ENCODE data around the gene PLA2G5. TPM values are rescaled to one million over a fixed set of nuclear protein-coding genes. Genes with fewer than 3 reads are reported as not detected.
"Not testable (repeated sequence)": the region's sequence is repeated elsewhere in the genome, so short reads cannot be mapped to it uniquely, and the experiment has no call there.

Gene PLA2G5
- total RNA-seq, 1 donor from 2014 or later: not detected

DNA sequence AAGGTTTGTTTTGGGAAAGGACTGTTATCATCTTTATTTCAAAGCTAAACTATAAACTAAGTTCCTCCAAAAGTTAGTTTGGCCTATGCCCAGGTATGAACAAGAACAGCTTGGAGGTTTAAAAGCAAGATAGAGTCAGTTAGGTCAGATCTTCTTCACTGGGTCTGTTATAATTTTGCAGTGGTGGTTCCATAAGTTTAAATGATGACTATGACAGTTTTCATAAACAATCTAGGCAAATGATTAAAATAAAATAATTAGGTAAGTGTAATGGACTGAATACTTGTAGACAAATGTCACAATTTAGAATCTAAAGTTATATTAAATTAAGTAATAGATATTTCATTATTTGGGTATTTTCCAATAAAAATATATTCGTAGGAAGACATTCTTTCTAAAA lies 21.4 kb upstream of the PLA2G5 start:
- H3K4me1 ChIP-seq (ENCODE audit: insufficient read depth, low read length): no peaks in the 10 kb centered on the region
- H3K4me3 ChIP-seq (ENCODE audit: insufficient read depth, low read depth, low read length): no peak overlapping the region
- H3K9ac ChIP-seq (ENCODE audit: low read length): no peak overlapping the region
- H2AFZ ChIP-seq (ENCODE audit: low read depth, low read length): no peak overlapping the region
- FAIRE-seq (no peak), DNase-seq (ENCODE audit: low read depth) (no peak)
- no peaks in the 10 kb centered on the region for H3K36me3 ChIP-seq (ENCODE audit: insufficient read depth, low read length)
- H4K20me1 ChIP-seq (ENCODE audit: insufficient read depth, low read length): no peaks in the 10 kb centered on the region
- peaks cover 6% of the 10 kb centered on the region for H3K27me3 Mint-ChIP-seq (ENCODE audit: low read depth, unreplicated experiment)
- H3K36me3 Mint-ChIP-seq (ENCODE audit: low read depth, unreplicated experiment): no peaks in the 10 kb centered on the region
- H3K4me1 Mint-ChIP-seq (ENCODE audit: low read depth, unreplicated experiment): peaks cover 6% of the 10 kb centered on the region
- H3K4me3 Mint-ChIP-seq (ENCODE audit: unreplicated experiment): no peak overlapping the region
- H3K27ac Mint-ChIP-seq (ENCODE audit: unreplicated experiment): no peak overlapping the region
- H3K9me3 ChIP-seq (ENCODE audit: insufficient read depth, low read depth, low read length): no peaks in the 10 kb centered on the region
- H3K4me2 ChIP-seq (ENCODE audit: low read length): no peak overlapping the region
- no peaks in the 10 kb centered on the region for H3K79me2 ChIP-seq (ENCODE audit: insufficient read depth, low read length)
- peaks cover 8% of the 10 kb centered on the region for H3K9me3 Mint-ChIP-seq (ENCODE audit: unreplicated experiment)
- peaks cover 5% of the 10 kb centered on the region for H3K27me3 ChIP-seq (ENCODE audit: insufficient read depth, low read length)
- H3K27ac ChIP-seq (ENCODE audit: low read depth, low read length): no peak overlapping the region
- TF ChIP-seq EZH2 (IDR thresholded peaks at IDR 0.05; ENCODE audit: insufficient read depth, low read length): no peak
- TF ChIP-seq, protein P1, sequence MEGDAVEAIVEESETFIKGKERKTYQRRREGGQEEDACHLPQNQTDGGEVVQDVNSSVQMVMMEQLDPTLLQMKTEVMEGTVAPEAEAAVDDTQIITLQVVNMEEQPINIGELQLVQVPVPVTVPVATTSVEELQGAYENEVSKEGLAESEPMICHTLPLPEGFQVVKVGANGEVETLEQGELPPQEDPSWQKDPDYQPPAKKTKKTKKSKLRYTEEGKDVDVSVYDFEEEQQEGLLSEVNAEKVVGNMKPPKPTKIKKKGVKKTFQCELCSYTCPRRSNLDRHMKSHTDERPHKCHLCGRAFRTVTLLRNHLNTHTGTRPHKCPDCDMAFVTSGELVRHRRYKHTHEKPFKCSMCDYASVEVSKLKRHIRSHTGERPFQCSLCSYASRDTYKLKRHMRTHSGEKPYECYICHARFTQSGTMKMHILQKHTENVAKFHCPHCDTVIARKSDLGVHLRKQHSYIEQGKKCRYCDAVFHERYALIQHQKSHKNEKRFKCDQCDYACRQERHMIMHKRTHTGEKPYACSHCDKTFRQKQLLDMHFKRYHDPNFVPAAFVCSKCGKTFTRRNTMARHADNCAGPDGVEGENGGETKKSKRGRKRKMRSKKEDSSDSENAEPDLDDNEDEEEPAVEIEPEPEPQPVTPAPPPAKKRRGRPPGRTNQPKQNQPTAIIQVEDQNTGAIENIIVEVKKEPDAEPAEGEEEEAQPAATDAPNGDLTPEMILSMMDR (IDR thresholded peaks at IDR 0.05; ENCODE audit: insufficient read depth, low read depth, low read length): no peak

DNA sequence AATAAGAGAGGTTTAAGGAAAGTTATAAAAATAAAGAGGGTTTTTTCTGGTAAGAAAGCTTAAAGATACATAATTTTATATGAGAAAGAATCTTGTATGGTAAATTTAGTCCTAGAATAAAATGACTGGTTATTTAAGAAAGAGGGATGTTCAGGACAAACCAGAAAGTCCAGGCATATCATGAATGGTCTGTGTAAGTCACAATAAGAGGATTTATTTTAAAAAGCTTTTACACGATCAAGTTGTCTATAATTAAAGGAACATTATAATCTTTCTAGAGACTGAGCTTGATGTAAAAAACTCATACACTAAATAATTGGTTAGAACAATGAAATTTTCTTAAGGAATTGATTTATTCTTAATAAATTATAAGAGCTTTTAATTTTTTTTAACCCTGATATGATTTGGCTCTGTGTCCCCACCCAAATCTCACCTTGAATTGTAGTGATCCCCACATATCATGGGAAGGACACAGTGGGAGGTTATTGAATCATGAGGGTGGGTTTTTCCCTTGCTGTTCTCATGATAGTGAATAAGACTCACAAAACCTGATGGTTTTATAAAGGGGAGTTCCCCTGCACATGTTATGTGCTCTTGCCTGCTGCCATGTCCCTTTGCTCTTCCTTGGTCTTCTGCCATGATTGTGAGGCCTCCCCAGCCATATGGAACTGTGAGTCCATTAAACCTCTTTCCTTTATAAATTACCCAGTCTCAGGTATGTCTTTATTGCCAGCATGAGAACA lies 20.8 kb upstream of the PLA2G5 start:
- not testable (repeated sequence) for H3K4me1 ChIP-seq (ENCODE audit: insufficient read depth, low read length); H3K9me3 ChIP-seq (ENCODE audit: insufficient read depth, low read depth, low read length); H3K4me1 Mint-ChIP-seq (ENCODE audit: low read depth, unreplicated experiment); H3K36me3 Mint-ChIP-seq (ENCODE audit: low read depth, unreplicated experiment); H3K4me3 ChIP-seq (ENCODE audit: insufficient read depth, low read depth, low read length); H3K4me2 ChIP-seq (ENCODE audit: low read length); H3K9ac ChIP-seq (ENCODE audit: low read length); H3K36me3 ChIP-seq (ENCODE audit: insufficient read depth, low read length); H3K27me3 ChIP-seq (ENCODE audit: insufficient read depth, low read length); H3K27ac ChIP-seq (ENCODE audit: low read depth, low read length); H3K27ac Mint-ChIP-seq (ENCODE audit: unreplicated experiment); H3K27me3 Mint-ChIP-seq (ENCODE audit: low read depth, unreplicated experiment); H3K9me3 Mint-ChIP-seq (ENCODE audit: unreplicated experiment); H2AFZ ChIP-seq (ENCODE audit: low read depth, low read length); FAIRE-seq; H3K4me3 Mint-ChIP-seq (ENCODE audit: unreplicated experiment); DNase-seq (ENCODE audit: low read depth); H4K20me1 ChIP-seq (ENCODE audit: insufficient read depth, low read length); H3K79me2 ChIP-seq (ENCODE audit: insufficient read depth, low read length)

- Mint-ChIP-seq H3K9me3 (ENCODE audit: unreplicated experiment) (peaks cover 8% of the 10 kb centered on the region), H3K4me1 (ENCODE audit: low read depth, unreplicated experiment) (peaks cover 6% of the 10 kb centered on the region), H3K27me3 (ENCODE audit: low read depth, unreplicated experiment) (peaks cover 8% of the 10 kb centered on the region), H3K36me3 (ENCODE audit: low read depth, unreplicated experiment) (no peaks in the 10 kb centered on the region), H3K4me3 (ENCODE audit: unreplicated experiment) (no peak overlapping the region), H3K27ac (ENCODE audit: unreplicated experiment) (no peak overlapping the region)
- FAIRE-seq: no peak
- no peak overlapping the region for H3K4me2 ChIP-seq (ENCODE audit: low read length)
- no peak overlapping the region for H3K4me3 ChIP-seq (ENCODE audit: insufficient read depth, low read depth, low read length)
- H3K27me3 ChIP-seq (ENCODE audit: insufficient read depth, low read length): peaks cover 8% of the 10 kb centered on the region
- no peak overlapping the region for H2AFZ ChIP-seq (ENCODE audit: low read depth, low read length)
- H3K36me3 ChIP-seq (ENCODE audit: insufficient read depth, low read length): no peaks in the 10 kb centered on the region
- no peak for DNase-seq (ENCODE audit: low read depth)
- H3K79me2 ChIP-seq (ENCODE audit: insufficient read depth, low read length): no peaks in the 10 kb centered on the region
- H3K9me3 ChIP-seq (ENCODE audit: insufficient read depth, low read depth, low read length): no peaks in the 10 kb centered on the region
- no peaks in the 10 kb centered on the region for H4K20me1 ChIP-seq (ENCODE audit: insufficient read depth, low read length)
- no peak for TF ChIP-seq EZH2 (IDR thresholded peaks at IDR 0.05; ENCODE audit: insufficient read depth, low read length)
- TF ChIP-seq, protein P1 (IDR thresholded peaks at IDR 0.05; ENCODE audit: insufficient read depth, low read depth, low read length): no peak
- H3K4me1 ChIP-seq (ENCODE audit: insufficient read depth, low read length): no peaks in the 10 kb centered on the region
- H3K27ac ChIP-seq (ENCODE audit: low read depth, low read length): no peak overlapping the region
- no peak overlapping the region for H3K9ac ChIP-seq (ENCODE audit: low read length)
These were observed 18.7 kb upstream of the PLA2G5 start for GRCh38 chr1:20051218-20051829.

Data from astrocyte (in vitro differentiated cells and primary cell).